ENCODE data around the gene PAGR1. TPM values are rescaled to one million over a fixed set of nuclear protein-coding genes. Genes with fewer than 3 reads are reported as not detected.

The PAGR1 gene
- total and polyA plus RNA-seq, 2 of the 13 experiments (the other 11 are each of a cell fraction or from before 2014, with no cell fraction given), result 9.8 to 66.4 TPM

DNA sequence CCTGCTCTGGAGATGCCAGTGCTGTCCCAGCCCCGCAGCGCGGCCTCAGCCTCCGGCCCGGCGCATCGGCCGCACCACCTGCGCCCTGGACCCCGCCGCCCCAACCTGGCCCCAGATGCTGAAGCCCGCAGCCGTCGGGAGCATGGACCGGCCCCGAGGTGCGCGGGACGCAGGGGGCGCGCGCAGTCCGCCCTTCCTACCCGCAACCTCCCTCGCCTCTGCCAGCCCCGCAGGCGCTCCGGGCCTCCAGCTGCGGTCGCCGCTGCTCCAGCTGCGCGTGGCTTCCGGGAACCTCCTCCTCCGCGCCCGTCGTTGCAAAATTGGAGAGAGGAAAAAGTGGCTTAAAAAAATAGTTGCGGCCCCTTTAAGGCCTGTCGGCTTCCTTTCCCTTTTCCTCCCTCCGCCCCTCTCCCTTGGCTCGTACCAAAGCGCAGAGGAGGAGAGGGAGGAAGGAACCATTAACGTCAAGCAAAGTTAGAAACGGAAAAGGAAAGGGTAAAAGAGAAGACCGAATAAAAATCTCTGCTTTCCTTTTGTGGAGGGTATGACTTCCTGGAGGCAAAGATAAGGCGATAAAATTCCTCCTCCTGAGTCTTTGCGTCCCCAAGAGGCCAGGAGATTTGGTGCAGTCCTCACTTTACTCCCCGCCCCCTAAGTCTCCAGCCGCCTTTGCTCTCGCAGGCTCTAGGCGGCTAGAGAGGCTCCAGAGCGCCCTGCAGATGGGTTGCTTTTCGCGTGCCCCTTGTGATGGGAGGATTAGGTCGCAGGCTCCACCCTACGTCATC lies 47.1 kb downstream of the PAGR1 start, which contains the start of gene CDIPT (continued):
- TF ChIP-seq, protein P1, sequence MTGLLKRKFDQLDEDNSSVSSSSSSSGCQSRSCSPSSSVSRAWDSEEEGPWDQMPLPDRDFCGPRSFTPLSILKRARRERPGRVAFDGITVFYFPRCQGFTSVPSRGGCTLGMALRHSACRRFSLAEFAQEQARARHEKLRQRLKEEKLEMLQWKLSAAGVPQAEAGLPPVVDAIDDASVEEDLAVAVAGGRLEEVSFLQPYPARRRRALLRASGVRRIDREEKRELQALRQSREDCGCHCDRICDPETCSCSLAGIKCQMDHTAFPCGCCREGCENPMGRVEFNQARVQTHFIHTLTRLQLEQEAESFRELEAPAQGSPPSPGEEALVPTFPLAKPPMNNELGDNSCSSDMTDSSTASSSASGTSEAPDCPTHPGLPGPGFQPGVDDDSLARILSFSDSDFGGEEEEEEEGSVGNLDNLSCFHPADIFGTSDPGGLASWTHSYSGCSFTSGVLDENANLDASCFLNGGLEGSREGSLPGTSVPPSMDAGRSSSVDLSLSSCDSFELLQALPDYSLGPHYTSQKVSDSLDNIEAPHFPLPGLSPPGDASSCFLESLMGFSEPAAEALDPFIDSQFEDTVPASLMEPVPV (CRISPR knock-in tag; IDR thresholded peaks at IDR 0.05), result peak; percentile 79
- TF ChIP-seq ZSCAN21 (CRISPR knock-in tag; IDR thresholded peaks at IDR 0.05; ENCODE audit: borderline replicate concordance) (peak; percentile 88; the same call in 1 of the 2 replicates), SMAD3 (CRISPR knock-in tag; IDR thresholded peaks at IDR 0.05) (peak; percentile 99), MYNN (CRISPR knock-in tag; IDR thresholded peaks at IDR 0.05; ENCODE audit: low read depth) (no peak), ZNF343 (CRISPR knock-in tag; IDR thresholded peaks at IDR 0.05) (no peak), CBX1 (IDR thresholded peaks at IDR 0.05; ENCODE audit: low read depth) (no peak), MIER2 (CRISPR knock-in tag; IDR thresholded peaks at IDR 0.05) (peak; percentile 89), KLF11 (CRISPR knock-in tag; IDR thresholded peaks at IDR 0.05) (peak; percentile 87), ZNF672 (CRISPR knock-in tag; IDR thresholded peaks at IDR 0.05) (no peak), ZSCAN20 (CRISPR knock-in tag; IDR thresholded peaks at IDR 0.05; ENCODE audit: borderline replicate concordance) (peak; percentile 35; the same call in 1 of the 2 replicates), GATA4 (IDR thresholded peaks at IDR 0.05; ENCODE audit: borderline replicate concordance, low read depth) (no peak), YEATS2 (CRISPR knock-in tag; IDR thresholded peaks at IDR 0.05; ENCODE audit: borderline replicate concordance) (peak; percentile 96), ZNF616 (CRISPR knock-in tag; IDR thresholded peaks at IDR 0.05; ENCODE audit: low read depth) (0 out of 2 replicates have a peak, but pooled peaks have one; percentile 50)
- TF ChIP-seq, protein P2, sequence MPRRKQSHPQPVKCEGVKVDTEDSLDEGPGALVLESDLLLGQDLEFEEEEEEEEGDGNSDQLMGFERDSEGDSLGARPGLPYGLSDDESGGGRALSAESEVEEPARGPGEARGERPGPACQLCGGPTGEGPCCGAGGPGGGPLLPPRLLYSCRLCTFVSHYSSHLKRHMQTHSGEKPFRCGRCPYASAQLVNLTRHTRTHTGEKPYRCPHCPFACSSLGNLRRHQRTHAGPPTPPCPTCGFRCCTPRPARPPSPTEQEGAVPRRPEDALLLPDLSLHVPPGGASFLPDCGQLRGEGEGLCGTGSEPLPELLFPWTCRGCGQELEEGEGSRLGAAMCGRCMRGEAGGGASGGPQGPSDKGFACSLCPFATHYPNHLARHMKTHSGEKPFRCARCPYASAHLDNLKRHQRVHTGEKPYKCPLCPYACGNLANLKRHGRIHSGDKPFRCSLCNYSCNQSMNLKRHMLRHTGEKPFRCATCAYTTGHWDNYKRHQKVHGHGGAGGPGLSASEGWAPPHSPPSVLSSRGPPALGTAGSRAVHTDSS (CRISPR knock-in tag; conservative IDR thresholded peaks at IDR 0.05), result 0 out of 2 replicates have a peak, but pooled peaks have one; percentile 89
- TF ChIP-seq, protein P3, sequence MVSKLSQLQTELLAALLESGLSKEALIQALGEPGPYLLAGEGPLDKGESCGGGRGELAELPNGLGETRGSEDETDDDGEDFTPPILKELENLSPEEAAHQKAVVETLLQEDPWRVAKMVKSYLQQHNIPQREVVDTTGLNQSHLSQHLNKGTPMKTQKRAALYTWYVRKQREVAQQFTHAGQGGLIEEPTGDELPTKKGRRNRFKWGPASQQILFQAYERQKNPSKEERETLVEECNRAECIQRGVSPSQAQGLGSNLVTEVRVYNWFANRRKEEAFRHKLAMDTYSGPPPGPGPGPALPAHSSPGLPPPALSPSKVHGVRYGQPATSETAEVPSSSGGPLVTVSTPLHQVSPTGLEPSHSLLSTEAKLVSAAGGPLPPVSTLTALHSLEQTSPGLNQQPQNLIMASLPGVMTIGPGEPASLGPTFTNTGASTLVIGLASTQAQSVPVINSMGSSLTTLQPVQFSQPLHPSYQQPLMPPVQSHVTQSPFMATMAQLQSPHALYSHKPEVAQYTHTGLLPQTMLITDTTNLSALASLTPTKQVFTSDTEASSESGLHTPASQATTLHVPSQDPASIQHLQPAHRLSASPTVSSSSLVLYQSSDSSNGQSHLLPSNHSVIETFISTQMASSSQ (IDR thresholded peaks at IDR 0.05; ENCODE audit: low read depth), result peak; percentile 47
- TF ChIP-seq, protein P3 (CRISPR knock-in tag; IDR thresholded peaks at IDR 0.05; ENCODE audit: borderline replicate concordance), result peak; percentile 35; the same call in 1 of the 2 replicates
- TF ChIP-seq, protein P4, sequence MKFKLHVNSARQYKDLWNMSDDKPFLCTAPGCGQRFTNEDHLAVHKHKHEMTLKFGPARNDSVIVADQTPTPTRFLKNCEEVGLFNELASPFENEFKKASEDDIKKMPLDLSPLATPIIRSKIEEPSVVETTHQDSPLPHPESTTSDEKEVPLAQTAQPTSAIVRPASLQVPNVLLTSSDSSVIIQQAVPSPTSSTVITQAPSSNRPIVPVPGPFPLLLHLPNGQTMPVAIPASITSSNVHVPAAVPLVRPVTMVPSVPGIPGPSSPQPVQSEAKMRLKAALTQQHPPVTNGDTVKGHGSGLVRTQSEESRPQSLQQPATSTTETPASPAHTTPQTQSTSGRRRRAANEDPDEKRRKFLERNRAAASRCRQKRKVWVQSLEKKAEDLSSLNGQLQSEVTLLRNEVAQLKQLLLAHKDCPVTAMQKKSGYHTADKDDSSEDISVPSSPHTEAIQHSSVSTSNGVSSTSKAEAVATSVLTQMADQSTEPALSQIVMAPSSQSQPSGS (CRISPR knock-in tag; IDR thresholded peaks at IDR 0.05), result peak; percentile 99
- TF ChIP-seq, protein P5, sequence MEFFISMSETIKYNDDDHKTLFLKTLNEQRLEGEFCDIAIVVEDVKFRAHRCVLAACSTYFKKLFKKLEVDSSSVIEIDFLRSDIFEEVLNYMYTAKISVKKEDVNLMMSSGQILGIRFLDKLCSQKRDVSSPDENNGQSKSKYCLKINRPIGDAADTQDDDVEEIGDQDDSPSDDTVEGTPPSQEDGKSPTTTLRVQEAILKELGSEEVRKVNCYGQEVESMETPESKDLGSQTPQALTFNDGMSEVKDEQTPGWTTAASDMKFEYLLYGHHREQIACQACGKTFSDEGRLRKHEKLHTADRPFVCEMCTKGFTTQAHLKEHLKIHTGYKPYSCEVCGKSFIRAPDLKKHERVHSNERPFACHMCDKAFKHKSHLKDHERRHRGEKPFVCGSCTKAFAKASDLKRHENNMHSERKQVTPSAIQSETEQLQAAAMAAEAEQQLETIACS (CRISPR knock-in tag; IDR thresholded peaks at IDR 0.05), result no peak; the same call in 1 of the 2 replicates

Data from HepG2 (cell line).